ENCODE results near the gene NCOR2. TPM values are rescaled to one million over a fixed set of nuclear protein-coding genes. Genes with fewer than 3 reads are reported as not detected.
A peak's percentile ranks its signal among the peaks of the same experiment; 100 is the strongest.

The NCOR2 gene
- total RNA-seq: 7.3 TPM

DNA sequence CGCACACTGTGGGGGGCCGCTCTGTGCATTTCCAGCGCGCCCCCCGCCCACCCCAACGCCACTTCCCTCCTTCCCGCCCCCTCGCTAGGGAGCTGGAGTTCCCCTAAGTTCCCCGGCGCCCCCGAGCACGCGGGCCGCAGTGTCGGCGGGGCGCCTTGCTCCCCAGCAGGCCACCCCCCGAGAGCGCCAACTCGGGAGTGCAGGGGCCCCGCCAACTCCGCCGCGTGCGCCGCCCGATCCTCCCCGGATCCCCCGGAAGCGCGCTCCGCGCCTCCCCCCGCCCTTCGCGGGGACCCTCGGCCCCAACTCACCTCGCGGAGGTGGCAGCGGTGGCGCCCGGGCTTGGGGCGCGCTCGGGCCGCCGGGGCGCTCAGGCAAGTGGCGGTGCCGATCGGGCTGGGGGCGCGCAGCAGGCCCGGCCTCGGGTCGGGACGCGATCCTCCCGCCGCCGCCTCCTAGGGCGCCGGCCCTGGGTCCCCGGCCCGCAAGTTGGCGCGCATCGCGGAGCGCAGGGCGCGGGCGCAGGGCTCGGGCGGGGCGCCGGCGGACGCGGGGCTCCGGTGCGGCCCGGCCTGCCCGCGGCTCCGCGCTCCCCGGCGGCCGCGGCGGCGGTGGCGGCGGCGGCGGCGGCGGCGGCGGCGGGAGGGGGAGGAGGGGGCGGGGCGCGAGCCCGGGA is at the start of gene NCOR2:
Gene NCOR2 (minus strand): TSS at position 616 of the 676 bp plus-strand sequence. CDS start 72,361 bp downstream, outside the sequence.
- DNase-seq (ENCODE audit: low spot score in 2 of 2): peak in 1 of 2 donors; percentile 68
- no peak for FAIRE-seq

- DNase-seq (ENCODE audit: low spot score in 2 of 2) (no peak), FAIRE-seq (no peak)
Measured at GRCh38 chr12:124616394-124617221, 49.2 kb upstream of the NCOR2 start.

DNA sequence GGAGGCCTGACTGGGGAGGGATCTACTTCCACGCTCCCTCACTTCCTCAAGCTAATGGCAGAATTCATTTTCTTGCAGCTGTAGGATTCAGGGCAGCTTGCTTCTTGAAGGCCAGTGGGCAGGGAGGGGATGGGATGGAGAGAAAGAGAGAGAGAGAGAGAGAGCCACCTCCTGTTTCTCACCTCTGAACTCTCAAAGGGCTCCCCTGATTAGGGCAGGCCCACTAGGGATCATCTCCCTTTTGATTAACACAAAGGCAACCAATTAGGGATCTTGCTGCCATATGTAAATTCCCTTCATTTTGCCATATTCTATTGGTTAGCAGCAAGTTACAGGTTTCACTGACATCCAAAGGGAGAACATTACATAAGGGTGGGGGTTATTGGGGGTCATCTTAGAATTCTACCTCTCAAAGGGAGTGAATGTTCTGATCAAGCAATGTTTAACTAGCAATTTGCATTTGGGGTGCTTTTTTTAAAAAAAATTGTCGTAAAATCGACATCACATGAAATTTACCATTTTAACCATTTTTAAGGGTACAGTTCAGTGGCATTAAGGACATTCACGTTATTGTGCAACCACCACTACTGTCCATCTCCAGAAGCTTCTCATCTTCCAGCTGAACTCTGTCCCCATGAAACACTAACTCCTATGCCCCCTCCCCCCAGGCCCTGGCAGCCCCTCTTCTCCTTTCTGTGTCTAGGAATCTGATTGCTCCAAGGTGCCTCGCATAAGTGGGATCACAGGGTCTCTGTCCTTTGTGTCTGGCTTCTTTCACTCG is 47.3 kb upstream of the NCOR2 start:
- no peak for FAIRE-seq
- DNase-seq (ENCODE audit: low spot score in 2 of 2): no peak

GRCh38 chr12:124613151-124613585 is 45.8 kb upstream of the NCOR2 start:
- FAIRE-seq (no peak), DNase-seq (ENCODE audit: low spot score in 2 of 2) (no peak)

DNA sequence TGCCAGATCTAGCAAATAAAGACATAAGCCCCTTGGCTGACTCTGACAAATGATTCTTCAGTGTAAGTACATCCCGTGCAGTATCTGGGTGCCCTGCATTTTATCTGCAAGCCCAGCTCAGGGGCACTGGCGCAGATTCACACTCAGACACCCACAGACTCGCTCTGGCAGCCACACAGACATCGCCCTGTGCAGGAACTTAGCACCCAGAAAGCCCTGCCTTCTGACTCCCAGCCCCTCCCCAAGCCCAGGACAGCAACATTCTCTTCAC is 44.9 kb upstream of the NCOR2 start:
- FAIRE-seq (no peak), DNase-seq (ENCODE audit: low spot score in 2 of 2) (no peak)

DNA sequence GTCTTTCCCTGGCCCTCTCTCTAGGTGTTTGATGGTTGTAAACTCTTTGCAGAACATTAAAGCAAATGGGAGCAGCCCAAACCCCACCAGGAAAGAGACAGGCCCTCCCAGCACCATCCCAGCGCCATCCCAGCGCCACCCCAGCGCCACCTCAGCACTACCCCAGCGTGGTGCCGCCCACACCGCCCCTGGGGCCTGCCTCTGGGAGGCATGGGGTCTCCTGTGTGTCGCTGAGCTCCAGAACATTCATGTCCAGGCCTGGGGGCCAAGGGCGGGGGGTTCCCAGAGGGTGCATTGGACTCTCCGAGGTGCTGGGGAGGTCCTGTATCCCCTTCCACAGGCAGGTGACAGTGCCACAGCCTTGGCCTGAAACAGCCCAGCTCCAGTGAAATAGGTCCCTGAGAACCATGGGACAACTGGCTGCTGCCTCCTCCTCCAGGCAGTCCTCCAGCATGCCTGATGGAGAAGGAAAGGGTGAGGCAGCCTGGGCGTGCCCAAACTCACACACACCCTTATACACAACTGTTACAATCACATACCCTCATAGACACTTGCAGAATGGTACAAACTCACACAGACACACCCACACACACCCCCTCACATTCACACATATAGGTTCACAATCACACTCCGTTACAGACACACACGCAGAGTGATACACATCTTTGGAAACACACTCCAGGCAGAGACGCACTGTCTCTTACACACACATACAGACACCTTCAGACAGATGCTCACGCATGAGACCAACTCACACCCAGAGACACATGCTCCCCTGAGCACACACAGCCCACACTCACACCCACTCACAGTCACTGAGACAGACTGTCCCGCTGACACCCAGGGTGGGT is 44.4 kb upstream of the NCOR2 start:
- FAIRE-seq: no peak
- no peak for DNase-seq (ENCODE audit: low spot score in 2 of 2)

- no peak for DNase-seq (ENCODE audit: low spot score in 2 of 2)
- no peak for FAIRE-seq
Measured at GRCh38 chr12:124610629-124611558, 43.5 kb upstream of the NCOR2 start.

DNA sequence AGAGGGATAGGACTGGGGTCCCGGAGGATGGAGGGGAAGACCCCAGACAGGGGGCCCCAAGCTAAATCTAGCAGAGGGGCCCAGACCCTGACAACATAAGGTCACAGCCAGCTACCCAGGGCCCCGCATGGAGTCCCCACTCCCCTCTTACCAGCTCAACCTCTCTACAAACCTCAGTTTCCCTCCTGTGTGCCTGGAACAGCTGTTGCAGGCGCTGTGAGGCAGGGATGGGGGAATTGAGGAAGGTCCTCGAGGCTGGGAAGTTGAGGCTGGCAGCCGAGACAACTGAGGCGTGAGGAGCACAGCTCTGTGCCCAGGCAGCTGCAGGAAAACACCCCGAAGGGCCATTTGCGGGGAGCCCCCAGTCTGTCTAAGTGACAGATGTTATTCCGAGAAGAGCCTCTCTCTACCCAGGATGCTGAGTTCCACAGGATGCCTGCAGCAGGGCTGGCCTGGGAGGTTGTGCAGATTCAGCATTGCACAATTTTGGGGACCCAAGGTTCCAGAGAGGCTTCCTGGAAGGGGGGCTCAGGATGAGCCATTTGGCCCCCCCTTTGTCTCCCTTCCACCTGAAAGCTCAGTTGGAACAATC is 42.7 kb upstream of the NCOR2 start:
- DNase-seq (ENCODE audit: low spot score in 2 of 2) (no peak), FAIRE-seq (no peak)

- DNase-seq (ENCODE audit: low spot score in 2 of 2): no peak
- FAIRE-seq: no peak
Measured at GRCh38 chr12:124609041-124609989, 41.9 kb upstream of the NCOR2 start.

GRCh38 chr12:124608450-124608870 is 41.0 kb upstream of the NCOR2 start:
- no peak for FAIRE-seq
- DNase-seq (ENCODE audit: low spot score in 2 of 2): no peak

GRCh38 chr12:124607681-124608425 is 40.4 kb upstream of the NCOR2 start:
- DNase-seq (ENCODE audit: low spot score in 2 of 2): no peak
- FAIRE-seq: no peak

DNA sequence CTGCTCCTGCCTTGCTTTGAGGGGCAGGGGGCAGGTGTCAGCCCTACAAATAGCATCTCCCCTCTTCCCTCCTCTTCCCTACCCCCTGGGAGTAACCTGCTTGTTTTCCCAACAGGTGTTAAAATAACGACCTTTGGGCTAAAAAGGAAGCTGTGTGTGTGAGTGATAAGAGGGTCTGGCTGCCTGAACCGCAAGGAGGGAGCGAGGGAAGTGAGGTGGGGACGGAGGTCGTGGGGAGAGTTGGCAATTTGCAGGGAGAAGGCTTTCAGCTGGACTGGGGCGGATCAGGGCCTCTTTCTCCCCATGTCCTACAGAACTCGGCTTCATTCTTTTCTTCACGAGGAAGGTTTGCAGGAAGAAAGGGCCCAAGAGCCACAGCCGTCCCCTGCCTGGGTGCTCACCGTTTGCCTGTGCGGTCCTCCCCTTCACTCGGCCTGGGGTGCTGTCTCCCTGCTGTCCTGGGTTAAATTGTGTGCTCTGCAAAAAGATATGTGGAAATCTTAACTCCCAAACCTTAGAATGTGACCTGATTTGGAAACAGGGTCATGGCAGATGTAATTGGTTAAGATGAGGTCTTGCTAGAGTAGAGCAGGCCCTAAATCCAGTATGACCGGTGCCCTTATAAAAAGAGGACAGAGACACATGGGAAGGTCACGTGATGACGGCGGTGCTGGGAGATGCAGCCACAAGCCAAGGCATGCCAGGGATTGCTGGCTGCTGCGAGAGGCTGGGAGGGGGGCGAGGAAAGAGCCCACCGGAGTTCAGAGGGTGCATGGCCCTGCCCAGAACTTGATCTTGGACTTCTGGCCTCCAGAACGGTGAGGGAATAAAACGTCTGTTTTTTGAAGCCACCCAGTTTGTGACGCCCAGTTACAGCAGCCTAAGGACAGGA is 38.7 kb upstream of the NCOR2 start:
- no peak for DNase-seq (ENCODE audit: low spot score in 2 of 2)
- FAIRE-seq: no peak

- FAIRE-seq: no peak
- no peak for DNase-seq (ENCODE audit: low spot score in 2 of 2)
Measured at GRCh38 chr12:124605150-124605882, 37.9 kb upstream of the NCOR2 start.

GRCh38 chr12:124604264-124604680 is 36.9 kb upstream of the NCOR2 start:
- FAIRE-seq: no peak

DNA sequence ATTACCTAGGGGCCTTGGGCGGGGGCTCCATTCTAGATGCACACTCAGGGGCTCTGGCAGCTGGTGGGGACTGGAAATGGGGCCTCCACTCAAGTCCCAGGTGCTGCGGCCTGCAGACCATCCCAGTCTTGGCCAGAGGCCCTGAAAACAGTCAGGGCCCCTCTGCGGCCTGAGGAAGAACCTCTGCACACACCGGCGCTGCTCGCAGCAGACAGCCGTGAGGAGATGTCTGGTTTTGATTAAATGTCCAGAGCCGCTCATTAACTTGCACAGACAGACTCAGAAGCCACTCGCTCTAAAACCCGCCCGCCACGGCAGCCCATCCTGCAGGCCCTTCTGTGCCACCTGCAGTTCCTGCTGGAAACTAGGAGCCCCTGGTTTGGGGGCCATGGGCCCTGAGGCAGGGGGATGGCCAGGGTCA is 36.4 kb upstream of the NCOR2 start:
- DNase-seq (ENCODE audit: low spot score in 2 of 2): no peak
- no peak for FAIRE-seq

More at GRCh38 chr12:124604264-124604680, 36.9 kb upstream of the NCOR2 start:
- DNase-seq (ENCODE audit: low spot score in 2 of 2): no peak

Measured in frontal cortex (tissue), 4 donors.